Sigmoid colon (tissue), 3 donors: Measurements from ENCODE around the gene FIGN.

Experiments
- CTCF ChIP-seq, 4 experiments: fragments of 450-650 bp in 3 of 4; fragments of 200-600 bp in 1 of 4; IDR thresholded peaks; one replicate each; pipeline ENCODE4 v1.5.1; 2016 to 2019; ENCODE audit warnings: antibody characterized with exemption in 4 of 4, mild to moderate bottlenecking in 3 of 4, moderate library complexity in 2 of 4
- POLR2A ChIP-seq, 2 donors: fragments of 450-650 bp; IDR thresholded peaks; one replicate each; pipeline ENCODE4 v1.6.1; 2016; ENCODE audit warnings: antibody characterized with exemption in 2 of 2, mild to moderate bottlenecking in 2 of 2, moderate library complexity in 2 of 2

- no peak for TF ChIP-seq POLR2A (IDR thresholded peaks at IDR 0.05)
- no peak for TF ChIP-seq CTCF (IDR thresholded peaks at IDR 0.05)
Observed at GRCh38 chr2:163686289-163686688, 49.5 kb downstream of the FIGN start.
